Parathyroid adenoma (tissue), 2 donors: ENCODE measurements around the gene OTOGL.
A peak's percentile ranks its signal among the peaks of the same experiment; 100 is the strongest.

Experiments
- H2AFZ ChIP-seq: fragments of 300-600 bp; sonication (generic); one replicate; pipeline ENCODE4 v1.7.0; 2017; ENCODE audit warnings: antibody characterized with exemption, mild to moderate bottlenecking
- H3K27ac ChIP-seq: fragments of 300-600 bp; sonication (generic); one replicate; pipeline ENCODE4 v1.7.0; 2017
- H3K27me3 ChIP-seq: fragments of 300-600 bp; sonication (generic); one replicate; pipeline ENCODE4 v1.7.0; 2017; ENCODE audit warnings: low read length; ENCODE audit not compliant: control insufficient read depth, insufficient read depth
- H3K36me3 ChIP-seq: fragments of 300-600 bp; sonication (generic); one replicate; pipeline ENCODE4 v1.7.0; 2017; ENCODE audit warnings: low read length; ENCODE audit not compliant: control insufficient read depth, insufficient read depth
- H3K4me1 ChIP-seq: fragments of 300-600 bp; sonication (generic); one replicate; pipeline ENCODE4 v1.7.0; 2017; ENCODE audit warnings: control low read depth
- H3K4me2 ChIP-seq: fragments of 300-600 bp; sonication (generic); one replicate; pipeline ENCODE4 v1.7.0; 2017; ENCODE audit warnings: low read length
- H3K4me3 ChIP-seq: fragments of 300-600 bp; sonication (generic); one replicate; pipeline ENCODE4 v1.7.0; 2017; ENCODE audit warnings: low read depth, low read length
- H3K79me2 ChIP-seq: fragments of 300-600 bp; sonication (generic); one replicate; pipeline ENCODE4 v1.7.0; 2017; ENCODE audit warnings: control low read depth
- H3K9ac ChIP-seq: fragments of 300-600 bp; sonication (generic); one replicate; pipeline ENCODE4 v1.7.0; 2017; ENCODE audit warnings: mild to moderate bottlenecking
- H3K9me3 ChIP-seq: fragments of 300-600 bp; sonication (generic); one replicate; pipeline ENCODE4 v1.7.0; 2017; ENCODE audit warnings: low read length; ENCODE audit not compliant: control insufficient read depth
- TF ChIP-seq, protein P1 (sequence below): fragments of 300-600 bp; sonication (generic); IDR thresholded peaks from one replicate; pipeline ENCODE4 v1.7.0; 2017; ENCODE audit warnings: antibody characterized with exemption, mild to moderate bottlenecking
- donor health status: primary hyperparathyroidism.

OTOGL gene

DNA sequence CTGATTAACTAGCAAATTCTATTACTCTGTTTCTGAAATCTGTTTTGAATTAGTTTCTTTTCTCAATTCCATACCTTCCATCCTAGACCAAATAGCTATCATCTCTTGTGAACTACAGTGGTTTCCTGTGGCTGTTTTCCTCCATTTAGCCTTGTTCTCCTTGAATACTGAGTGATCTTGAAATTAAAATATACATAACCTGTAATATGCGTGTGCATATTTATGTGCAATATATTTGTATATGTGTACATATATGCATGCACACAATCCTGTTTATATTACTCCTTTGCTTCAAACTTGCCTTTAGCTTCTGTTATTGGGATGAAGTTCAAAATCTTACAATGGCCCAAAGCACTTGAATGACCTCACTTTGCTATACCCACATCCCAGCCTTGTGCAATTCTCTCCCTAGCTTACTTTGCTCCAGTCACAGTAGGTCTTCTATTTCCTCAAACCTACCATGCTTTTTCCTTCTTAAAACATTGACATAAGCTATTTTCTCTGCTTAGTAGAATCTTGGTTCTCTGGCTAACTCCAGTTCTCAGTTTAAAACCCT lies 99.5 kb downstream of the OTOGL start:
- no peaks in the 10 kb centered on the region for H3K9me3 ChIP-seq
- TF ChIP-seq, protein P1, sequence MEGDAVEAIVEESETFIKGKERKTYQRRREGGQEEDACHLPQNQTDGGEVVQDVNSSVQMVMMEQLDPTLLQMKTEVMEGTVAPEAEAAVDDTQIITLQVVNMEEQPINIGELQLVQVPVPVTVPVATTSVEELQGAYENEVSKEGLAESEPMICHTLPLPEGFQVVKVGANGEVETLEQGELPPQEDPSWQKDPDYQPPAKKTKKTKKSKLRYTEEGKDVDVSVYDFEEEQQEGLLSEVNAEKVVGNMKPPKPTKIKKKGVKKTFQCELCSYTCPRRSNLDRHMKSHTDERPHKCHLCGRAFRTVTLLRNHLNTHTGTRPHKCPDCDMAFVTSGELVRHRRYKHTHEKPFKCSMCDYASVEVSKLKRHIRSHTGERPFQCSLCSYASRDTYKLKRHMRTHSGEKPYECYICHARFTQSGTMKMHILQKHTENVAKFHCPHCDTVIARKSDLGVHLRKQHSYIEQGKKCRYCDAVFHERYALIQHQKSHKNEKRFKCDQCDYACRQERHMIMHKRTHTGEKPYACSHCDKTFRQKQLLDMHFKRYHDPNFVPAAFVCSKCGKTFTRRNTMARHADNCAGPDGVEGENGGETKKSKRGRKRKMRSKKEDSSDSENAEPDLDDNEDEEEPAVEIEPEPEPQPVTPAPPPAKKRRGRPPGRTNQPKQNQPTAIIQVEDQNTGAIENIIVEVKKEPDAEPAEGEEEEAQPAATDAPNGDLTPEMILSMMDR = no peak
- H3K79me2 ChIP-seq = no peaks in the 10 kb centered on the region
- H3K36me3 ChIP-seq = no peaks in the 10 kb centered on the region
- H3K4me2 ChIP-seq = no peak overlapping the region
- H2AFZ ChIP-seq = no peak overlapping the region
- H3K4me1 ChIP-seq = no peaks in the 10 kb centered on the region
- H3K27me3 ChIP-seq = no peaks in the 10 kb centered on the region
- no peak overlapping the region for H3K9ac ChIP-seq
- no peak overlapping the region for H3K4me3 ChIP-seq
- no peak overlapping the region for H3K27ac ChIP-seq

DNA sequence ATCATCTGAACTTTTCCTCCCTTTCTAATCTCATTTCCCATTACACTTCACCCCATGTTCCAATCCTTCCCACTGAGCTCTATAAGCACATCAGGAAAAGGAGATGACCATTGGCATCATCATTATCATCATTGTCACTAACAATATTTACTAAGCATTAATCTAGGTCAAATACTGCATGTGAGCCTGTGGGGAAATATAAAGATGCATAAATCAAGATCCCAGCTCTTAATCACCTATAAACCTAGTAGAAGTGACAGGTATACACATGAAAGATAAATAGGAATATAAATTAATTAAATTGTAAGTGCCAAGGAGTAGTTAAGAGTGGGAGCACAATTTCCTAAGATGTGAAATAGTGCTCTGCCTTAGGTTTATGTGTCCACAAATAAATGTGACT lies 100.6 kb downstream of the OTOGL start:
- TF ChIP-seq, protein P1 = no peak
- H3K9ac ChIP-seq = no peak overlapping the region
- H3K4me3 ChIP-seq = no peak overlapping the region
- no peak overlapping the region for H3K4me2 ChIP-seq
- H3K79me2 ChIP-seq = no peaks in the 10 kb centered on the region
- no peaks in the 10 kb centered on the region for H3K27me3 ChIP-seq
- H3K9me3 ChIP-seq = no peaks in the 10 kb centered on the region
- H3K4me1 ChIP-seq = no peaks in the 10 kb centered on the region
- H3K36me3 ChIP-seq = no peaks in the 10 kb centered on the region
- H3K27ac ChIP-seq = no peak overlapping the region
- no peak overlapping the region for H2AFZ ChIP-seq

DNA sequence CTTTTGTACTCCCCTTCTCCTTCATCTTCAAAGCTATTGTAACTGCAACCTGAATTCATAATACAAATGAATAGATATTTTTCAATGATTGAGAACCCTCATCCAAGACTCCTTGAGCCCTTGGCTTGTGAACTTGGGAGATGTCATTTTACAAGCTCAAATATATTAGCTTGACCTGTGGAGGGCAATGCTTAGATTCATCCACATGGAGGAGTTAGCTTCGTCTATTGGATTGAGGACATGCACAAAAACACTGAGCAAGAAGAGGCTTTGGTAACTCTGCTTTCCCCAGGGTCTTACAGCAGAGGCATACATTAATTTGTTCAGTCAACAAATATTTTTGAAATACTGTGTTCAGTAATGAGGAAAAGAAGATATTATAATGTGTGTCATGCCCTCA lies 101.1 kb downstream of the OTOGL start:
- H3K4me2 ChIP-seq = no peak overlapping the region
- H3K27me3 ChIP-seq = no peaks in the 10 kb centered on the region
- H3K9ac ChIP-seq = no peak overlapping the region
- H3K4me1 ChIP-seq = no peaks in the 10 kb centered on the region
- no peak overlapping the region for H3K27ac ChIP-seq
- no peak overlapping the region for H3K4me3 ChIP-seq
- TF ChIP-seq, protein P1 = peak; percentile 7
- no peak overlapping the region for H2AFZ ChIP-seq
- no peaks in the 10 kb centered on the region for H3K36me3 ChIP-seq
- H3K9me3 ChIP-seq = no peaks in the 10 kb centered on the region
- H3K79me2 ChIP-seq = no peaks in the 10 kb centered on the region

DNA sequence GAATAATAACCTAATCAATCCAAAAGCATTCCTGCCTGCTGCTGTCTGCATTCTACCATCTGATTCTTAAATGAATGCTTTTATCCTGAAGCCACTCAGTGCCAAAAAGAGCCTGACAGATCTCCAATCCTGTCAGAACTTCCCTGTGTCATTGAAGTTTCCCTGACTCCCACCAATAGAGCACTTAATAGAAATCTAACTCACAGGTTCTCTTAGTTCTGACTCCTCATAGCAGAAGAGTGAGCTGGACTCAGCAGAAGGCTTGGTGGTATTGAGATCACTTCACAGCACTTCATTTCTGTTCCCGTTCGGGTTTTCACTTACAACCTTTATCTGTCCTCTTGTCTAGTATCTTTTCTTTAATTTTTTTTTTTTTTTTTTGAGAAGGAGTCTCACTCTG lies 102.6 kb downstream of the OTOGL start:
- Histone ChIP-seq H3K4me3 (no peak overlapping the region), H3K27me3 (no peaks in the 10 kb centered on the region), H2AFZ (no peak overlapping the region), H3K9ac (no peak overlapping the region), H3K36me3 (no peaks in the 10 kb centered on the region), H3K79me2 (no peaks in the 10 kb centered on the region), H3K27ac (no peak overlapping the region), H3K4me1 (no peaks in the 10 kb centered on the region), H3K9me3 (no peaks in the 10 kb centered on the region), H3K4me2 (no peak overlapping the region)
- TF ChIP-seq, protein P1 = no peak

DNA sequence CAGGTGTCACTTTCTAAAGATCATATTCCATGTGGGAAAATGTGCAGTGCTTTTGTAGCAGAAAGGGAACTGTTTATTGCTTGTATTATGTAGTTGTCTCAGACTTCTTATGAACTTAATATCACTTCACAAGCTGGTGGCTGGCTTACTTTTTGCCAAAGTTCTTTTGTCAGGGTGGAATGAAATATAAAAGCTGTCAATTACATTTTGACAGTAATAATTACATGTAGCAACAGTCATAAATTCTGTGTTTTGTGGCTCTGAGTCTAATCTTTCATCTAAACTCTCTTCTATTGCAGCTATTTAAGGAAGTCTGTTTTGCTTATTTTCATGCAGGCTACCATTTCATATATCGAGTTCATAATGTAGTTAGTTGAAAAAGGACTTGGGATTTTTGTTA lies 106.6 kb downstream of the OTOGL start:
- H3K4me2 ChIP-seq = no peak overlapping the region

More for the DNA sequence above, 106.6 kb downstream of the OTOGL start:
- no peaks in the 10 kb centered on the region for H3K36me3 ChIP-seq
- no peak overlapping the region for H2AFZ ChIP-seq
- no peaks in the 10 kb centered on the region for H3K79me2 ChIP-seq
- no peak overlapping the region for H3K4me3 ChIP-seq
- no peaks in the 10 kb centered on the region for H3K27me3 ChIP-seq
- TF ChIP-seq, protein P1 = no peak
- H3K4me1 ChIP-seq = no peaks in the 10 kb centered on the region
- no peaks in the 10 kb centered on the region for H3K9me3 ChIP-seq
- no peak overlapping the region for H3K9ac ChIP-seq
- no peak overlapping the region for H3K27ac ChIP-seq
